IPS DF 6.9 (cell line): Measurements from ENCODE around the gene RSPO3.
"Not testable (repeated sequence)": the region's sequence is repeated elsewhere in the genome, so short reads cannot be mapped to it uniquely, and the experiment has no call there.

Experiments used
- DNase-seq: peaks from one replicate; pipeline ENCODE4 v3.0.0-alpha.2; 2013; ENCODE audit warnings: low read depth, low spot score
- H3K27ac ChIP-seq: one replicate; pipeline ENCODE4 v1.5.1; 2013; ENCODE audit warnings: low read length, control low read depth
- H3K27me3 ChIP-seq: 2 replicates; pipeline ENCODE4 v1.6.1; 2013; ENCODE audit warnings: mild to moderate bottlenecking, low read length; ENCODE audit not compliant: control insufficient read depth, insufficient read depth
- H3K36me3 ChIP-seq: 2 replicates; pipeline ENCODE4 v1.6.1; 2013; ENCODE audit warnings: low read length; ENCODE audit not compliant: control insufficient read depth, insufficient read depth
- H3K4me1 ChIP-seq: 2 replicates; pipeline ENCODE4 v1.6.1; 2013; ENCODE audit warnings: low read length; ENCODE audit not compliant: control insufficient read depth, insufficient read depth
- H3K4me3 ChIP-seq: 2 replicates; pipeline ENCODE4 v1.5.1; 2013; ENCODE audit warnings: mild to moderate bottlenecking, low read length
- H3K9me3 ChIP-seq: 2 replicates; pipeline ENCODE4 v1.6.1; 2013; ENCODE audit warnings: low read length, inconsistent platforms; ENCODE audit not compliant: control insufficient read depth, insufficient read depth
- WGBS: extraction: QIAGEN DNeasy Blood & Tissue Kit; methylation state at CpG from one replicate; pipeline ENCODE4 v1.1.7; 2013; ENCODE audit warnings: mixed read lengths, missing lambda C conversion rate; ENCODE audit not compliant: insufficient read length, insufficient coverage; 5-methylcytosine and 5-hydroxymethylcytosine counted together

The RSPO3 gene

DNA sequence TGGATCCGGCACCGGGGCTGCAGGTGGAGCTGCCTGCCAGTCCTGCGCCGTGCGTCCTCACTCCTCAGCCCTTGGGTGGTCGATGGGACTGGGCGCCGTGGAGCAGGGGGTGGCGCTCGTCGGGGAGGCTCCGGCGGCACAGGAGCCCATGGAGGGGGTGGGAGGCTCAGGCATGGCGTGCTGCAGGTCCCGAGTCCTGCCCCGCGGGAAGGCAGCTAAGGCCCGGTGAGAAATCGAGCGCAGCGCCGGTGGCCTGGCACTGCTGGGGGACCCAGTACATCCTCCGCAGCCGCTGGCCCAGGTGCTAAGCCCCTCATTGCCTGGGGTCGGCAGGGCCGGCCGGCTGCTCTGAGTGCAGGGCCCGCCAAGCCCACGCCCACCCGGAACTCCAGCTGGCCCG, 96.1 kb downstream of the RSPO3 start:
- H3K4me3 ChIP-seq, DNase-seq, H3K9me3 ChIP-seq, H3K27me3 ChIP-seq, H3K4me1 ChIP-seq, H3K27ac ChIP-seq, H3K36me3 ChIP-seq: not testable (repeated sequence)
- WGBS, result no CpG with 5 or more reads among the region's 31 CpGs

DNA sequence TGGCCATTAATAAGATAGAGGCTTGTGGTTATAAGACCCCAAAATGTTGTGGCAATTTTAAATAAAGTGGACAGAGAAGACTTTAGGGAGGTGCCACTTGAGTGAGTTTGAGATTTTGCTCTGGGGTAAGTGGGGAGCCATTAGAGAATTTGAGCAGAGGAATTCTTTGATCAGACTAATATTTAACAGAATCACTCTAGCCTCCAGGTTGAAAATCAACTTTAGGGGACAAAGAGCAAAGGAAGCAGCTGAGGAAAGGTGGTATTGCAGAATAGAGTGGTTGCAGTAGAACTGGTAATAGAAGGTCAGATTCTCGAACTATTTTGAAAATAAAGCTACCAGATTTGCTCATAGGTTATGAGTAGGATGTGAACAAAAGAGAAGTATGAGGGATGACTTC, 97.5 kb downstream of the RSPO3 start:
- WGBS, result no CpG with 5 or more reads among the region's 1 CpG
- Histone ChIP-seq H3K27me3 (no peaks in the 10 kb centered on the region), H3K4me1 (no peaks in the 10 kb centered on the region), H3K4me3 (no peak overlapping the region), H3K9me3 (no peaks in the 10 kb centered on the region), H3K27ac (no peak overlapping the region), H3K36me3 (no peaks in the 10 kb centered on the region)
- no peak for DNase-seq

DNA sequence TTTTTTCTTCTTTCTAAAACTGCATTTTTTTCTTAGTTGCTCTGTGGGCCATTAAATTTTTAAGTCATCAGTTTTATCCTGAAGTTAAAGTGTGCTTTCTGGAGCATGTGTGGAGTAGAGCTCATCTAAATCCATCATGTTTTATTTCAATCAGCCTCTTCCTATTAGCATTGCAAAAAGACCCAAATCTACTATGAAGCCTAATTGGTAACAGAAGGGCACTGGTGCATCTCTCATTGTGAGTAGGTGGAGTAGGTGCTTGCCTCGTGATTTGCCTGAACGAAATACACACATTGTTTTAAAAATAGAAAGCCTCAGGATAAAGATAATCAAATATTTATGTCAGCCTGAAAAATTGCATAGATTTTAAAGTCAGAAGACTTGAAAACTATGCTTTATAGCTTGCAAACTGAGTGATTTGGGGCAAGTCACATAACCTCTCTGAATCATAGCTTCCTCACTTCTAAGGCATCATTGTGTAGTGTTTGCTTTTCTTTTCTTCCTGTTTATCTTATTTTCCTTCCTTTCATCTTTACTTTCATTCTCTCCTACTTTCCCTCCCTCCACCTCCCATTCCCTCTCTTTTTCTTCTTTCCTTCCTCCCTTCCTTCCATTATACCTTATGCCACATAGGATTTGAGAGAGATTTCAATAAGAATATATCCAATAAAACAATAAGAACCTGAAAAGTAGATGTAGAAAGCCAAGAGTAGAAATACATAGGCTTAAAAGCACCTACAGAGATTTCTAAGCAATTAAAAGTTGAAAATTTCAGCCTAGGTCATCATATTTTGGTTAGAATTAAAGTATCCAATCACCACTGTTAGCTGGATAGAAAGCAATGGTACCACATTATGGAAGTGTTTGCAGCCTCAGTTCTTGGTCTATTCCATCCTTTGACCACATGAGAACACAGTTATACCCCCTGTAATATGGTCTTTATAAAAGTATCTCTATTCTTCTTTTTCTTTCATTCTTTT, 98.6 kb downstream of the RSPO3 start:
- H3K27ac ChIP-seq, result no peak overlapping the region
- DNase-seq, result no peak
- no CpG with 5 or more reads among the region's 2 CpGs for WGBS
- no peaks in the 10 kb centered on the region for H3K9me3 ChIP-seq
- H3K36me3 ChIP-seq, result no peaks in the 10 kb centered on the region
- no peaks in the 10 kb centered on the region for H3K4me1 ChIP-seq
- H3K4me3 ChIP-seq, result no peak overlapping the region
- no peaks in the 10 kb centered on the region for H3K27me3 ChIP-seq

DNA sequence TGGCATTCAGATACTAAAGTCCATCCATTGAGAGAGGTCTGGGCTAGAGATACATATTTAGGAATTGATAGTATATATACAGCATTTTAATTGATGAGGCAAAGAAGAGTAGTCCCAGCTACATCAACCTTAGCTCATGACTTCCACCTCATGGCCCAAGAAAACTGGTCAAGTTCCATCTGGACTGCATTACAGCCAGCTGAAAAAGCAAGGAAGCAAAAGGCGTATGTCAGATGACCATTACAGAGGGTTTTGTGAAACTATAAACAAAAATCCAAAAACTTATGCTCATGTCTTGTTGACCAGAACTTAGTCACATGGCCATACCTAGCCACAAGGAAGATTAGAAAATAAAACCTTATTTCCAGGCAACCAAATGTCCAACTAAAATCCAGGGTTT, 101.4 kb downstream of the RSPO3 start:
- Histone ChIP-seq H3K27me3 (no peaks in the 10 kb centered on the region), H3K4me3 (no peak overlapping the region), H3K4me1 (no peaks in the 10 kb centered on the region), H3K27ac (no peak overlapping the region), H3K36me3 (no peaks in the 10 kb centered on the region), H3K9me3 (no peaks in the 10 kb centered on the region)
- no peak for DNase-seq
- WGBS, result no CpG with 5 or more reads among the region's 1 CpG

DNA sequence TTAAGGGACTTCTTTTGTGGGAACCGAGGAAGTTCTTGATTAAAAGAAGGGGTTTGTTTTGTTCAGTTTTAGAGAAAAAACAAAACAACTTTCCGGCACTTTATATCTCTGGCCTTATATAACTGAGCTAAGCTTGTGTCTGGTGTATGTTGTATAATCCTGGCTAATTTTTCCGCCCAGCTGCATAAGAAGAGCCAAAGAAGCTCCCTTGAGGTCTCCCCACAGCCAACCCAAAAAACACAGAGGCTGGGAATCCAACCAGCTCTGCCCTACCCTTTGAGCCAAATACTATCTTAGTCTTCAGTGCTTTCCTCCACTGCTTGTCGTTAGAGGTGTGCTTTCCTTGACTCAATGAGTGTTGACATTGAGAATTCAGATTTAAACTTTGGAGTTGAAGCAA, 102.7 kb downstream of the RSPO3 start:
- no peaks in the 10 kb centered on the region for H3K4me1 ChIP-seq

DNA sequence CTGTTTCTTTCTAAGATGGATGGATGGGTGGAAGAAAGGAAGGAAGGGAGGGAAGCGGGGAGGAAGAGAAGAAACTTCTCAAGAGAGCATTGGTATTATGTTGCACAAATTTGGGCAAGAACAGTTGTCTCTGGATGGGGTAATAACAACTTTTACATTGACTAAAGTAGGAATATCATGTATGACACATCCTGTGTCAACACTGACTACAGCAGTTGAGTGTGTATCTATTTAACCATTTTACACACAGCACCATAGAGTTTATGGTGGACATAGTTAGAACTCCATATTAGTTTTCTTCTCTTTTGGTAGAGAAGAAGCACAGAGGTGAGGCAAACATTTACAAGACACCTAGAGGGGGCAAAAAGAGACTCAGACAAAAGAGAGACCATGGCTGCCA, 103.9 kb downstream of the RSPO3 start:
- H3K4me3 ChIP-seq, result no peak overlapping the region
- no peak overlapping the region for H3K27ac ChIP-seq
- no peaks in the 10 kb centered on the region for H3K4me1 ChIP-seq
- H3K36me3 ChIP-seq, result no peaks in the 10 kb centered on the region
- no peak for DNase-seq
- WGBS, result no CpG with 5 or more reads among the region's 1 CpG
- H3K27me3 ChIP-seq, result no peaks in the 10 kb centered on the region
- H3K9me3 ChIP-seq, result no peaks in the 10 kb centered on the region

More for the DNA sequence above, 102.7 kb downstream of the RSPO3 start:
- no peaks in the 10 kb centered on the region for H3K36me3 ChIP-seq
- WGBS, result no CpG with 5 or more reads among the region's 4 CpGs
- H3K27me3 ChIP-seq, result no peaks in the 10 kb centered on the region
- H3K9me3 ChIP-seq, result no peaks in the 10 kb centered on the region
- DNase-seq, result no peak
- H3K27ac ChIP-seq, result no peak overlapping the region
- no peak overlapping the region for H3K4me3 ChIP-seq

DNA sequence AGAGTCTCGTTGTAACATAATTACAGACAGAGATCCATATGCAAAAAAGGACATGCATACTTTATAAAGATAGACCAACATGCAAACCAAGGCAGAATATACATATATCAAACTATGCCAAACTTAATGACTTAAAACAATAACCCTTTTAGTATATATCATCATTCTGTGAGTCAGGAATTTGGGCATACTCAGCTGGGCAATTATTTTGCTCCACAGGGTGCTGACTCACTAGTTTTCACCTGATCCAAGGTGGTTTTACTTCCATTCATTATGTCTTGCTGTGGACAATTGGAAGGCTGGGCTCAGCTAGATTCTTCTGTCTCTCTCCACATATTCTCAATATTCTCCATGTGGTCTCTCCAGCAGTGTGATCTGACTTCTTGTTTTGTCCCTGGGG, 107.0 kb downstream of the RSPO3 start:
- no peak for DNase-seq
- Histone ChIP-seq H3K27ac (no peak overlapping the region), H3K4me1 (no peaks in the 10 kb centered on the region; the same call in 1 of the 2 replicates), H3K4me3 (no peak overlapping the region), H3K36me3 (no peaks in the 10 kb centered on the region), H3K27me3 (no peaks in the 10 kb centered on the region), H3K9me3 (no peaks in the 10 kb centered on the region)
- WGBS, result no CpG with 5 or more reads among the region's 1 CpG

DNA sequence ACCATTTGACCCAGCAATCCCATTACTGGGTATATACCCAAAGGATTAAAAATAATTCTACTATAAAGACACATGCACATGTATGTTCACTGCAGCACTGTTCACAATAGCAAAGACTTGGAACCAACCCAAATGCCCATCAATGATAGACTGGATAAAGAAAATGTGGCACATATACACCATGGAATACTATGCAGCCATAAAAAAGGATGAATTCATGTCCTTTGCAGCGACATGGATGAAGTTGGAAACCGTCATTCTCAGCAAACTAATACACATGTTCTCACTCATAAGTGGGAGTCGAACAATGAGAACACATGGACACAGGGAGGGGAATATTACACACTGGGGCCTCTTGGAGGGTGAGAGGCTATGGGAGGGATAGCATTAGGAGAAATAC, 115.3 kb downstream of the RSPO3 start:
- DNase-seq, H3K9me3 ChIP-seq, H3K27me3 ChIP-seq, H3K27ac ChIP-seq, H3K4me1 ChIP-seq, H3K36me3 ChIP-seq, H3K4me3 ChIP-seq: not testable (repeated sequence)
- no CpG with 5 or more reads among the region's 3 CpGs for WGBS

DNA sequence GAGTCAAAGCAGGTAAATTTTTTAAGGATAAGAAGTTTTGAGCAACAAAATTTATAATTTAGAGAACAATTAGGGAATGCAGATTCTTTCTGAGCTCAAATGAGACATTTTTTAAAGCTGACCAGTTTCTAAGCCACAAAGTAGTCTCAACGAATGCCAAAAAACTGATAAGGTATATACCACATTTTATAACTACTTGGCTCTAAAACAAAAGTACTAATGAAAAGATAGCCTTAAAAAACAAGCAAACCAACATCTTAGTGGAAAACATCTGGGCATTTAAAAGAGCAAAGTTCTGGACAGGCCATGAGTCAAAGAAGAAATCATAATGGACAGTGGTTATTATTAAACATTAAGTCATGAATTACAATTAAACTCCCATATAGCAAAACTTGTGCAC, 125.0 kb downstream of the RSPO3 start:
- Histone ChIP-seq H3K4me3 (no peak overlapping the region), H3K27me3 (no peaks in the 10 kb centered on the region), H3K4me1 (no peaks in the 10 kb centered on the region), H3K27ac (no peak overlapping the region), H3K9me3 (no peaks in the 10 kb centered on the region), H3K36me3 (no peaks in the 10 kb centered on the region)
- no CpG with 5 or more reads among the region's 1 CpG for WGBS
- no peak for DNase-seq
